ENCODE measurements around the gene PTH2R.
"Not testable (repeated sequence)": the region's sequence is repeated elsewhere in the genome, so short reads cannot be mapped to it uniquely, and the experiment has no call there.

PTH2R gene

GRCh38 chr2:208515099-208515498, 108.5 kb downstream of the PTH2R start:
- Histone ChIP-seq H3K4me2 (ENCODE audit: insufficient read depth, low read length, poor library complexity, severe bottlenecking) (no peak overlapping the region), H3K4me1 (ENCODE audit: control insufficient read depth in 2 of 2, insufficient read depth in 1 of 2, low read depth in 1 of 2, low read length in 2 of 2) (no peaks in the 10 kb centered on the region), H4K91ac (ENCODE audit: low read depth, low read length, poor library complexity) (no peak overlapping the region), H2AFZ (ENCODE audit: low read length) (no peak overlapping the region), H3K4ac (ENCODE audit: low read length) (no peak overlapping the region), H2AK5ac (ENCODE audit: low read depth, low read length) (no peak overlapping the region), H2BK12ac (ENCODE audit: low read length) (no peak overlapping the region), H3K23ac (ENCODE audit: low read depth, low read length, poor library complexity) (no peak overlapping the region), H2BK120ac (ENCODE audit: low read depth, low read length) (no peak overlapping the region), H3K79me1 (ENCODE audit: low read depth, low read length) (no peaks in the 10 kb centered on the region), H3K4me3 (ENCODE audit: low read length in 2 of 2) (peak overlapping the region in 1 of 2 donors; percentile 48), H2BK15ac (ENCODE audit: low read length) (no peak overlapping the region), H3K36me3 (replicated peaks in 1 of 2; ENCODE audit: control insufficient read depth in 2 of 2, insufficient read depth in 2 of 2, low read length in 2 of 2) (no peaks in the 10 kb centered on the region), H3K14ac (ENCODE audit: low read length) (no peak overlapping the region), H3K27ac (replicated peaks; ENCODE audit: low read length) (no peak overlapping the region), H4K8ac (ENCODE audit: low read depth, low read length) (no peak overlapping the region), H3K18ac (ENCODE audit: low read length) (peak overlapping the region; percentile 22), H2BK5ac (ENCODE audit: low read length) (no peak overlapping the region), H3K9me3 (replicated peaks in 1 of 2; ENCODE audit: control insufficient read depth in 2 of 2, insufficient read depth in 1 of 2, low read depth in 1 of 2, low read length in 2 of 2) (peaks cover 0 to 3% of the 10 kb centered on the region in 2 donors), H3K9ac (ENCODE audit: low read depth, low read length, poor library complexity) (no peak overlapping the region), H3K27me3 (ENCODE audit: control insufficient read depth in 3 of 3, insufficient read depth in 3 of 3, low read depth in 1 of 3, low read length in 3 of 3) (no peaks in the 10 kb centered on the region)
- DNase-seq (ENCODE audit: low spot score): no peak
- no CpG with 5 or more reads among the region's 1 CpG for whole genome bisulfite sequencing, 2 donors (ENCODE audit: extremely low coverage in 2 of 2, insufficient read length in 2 of 2, insufficient replicate concordance in 1 of 2)

DNA sequence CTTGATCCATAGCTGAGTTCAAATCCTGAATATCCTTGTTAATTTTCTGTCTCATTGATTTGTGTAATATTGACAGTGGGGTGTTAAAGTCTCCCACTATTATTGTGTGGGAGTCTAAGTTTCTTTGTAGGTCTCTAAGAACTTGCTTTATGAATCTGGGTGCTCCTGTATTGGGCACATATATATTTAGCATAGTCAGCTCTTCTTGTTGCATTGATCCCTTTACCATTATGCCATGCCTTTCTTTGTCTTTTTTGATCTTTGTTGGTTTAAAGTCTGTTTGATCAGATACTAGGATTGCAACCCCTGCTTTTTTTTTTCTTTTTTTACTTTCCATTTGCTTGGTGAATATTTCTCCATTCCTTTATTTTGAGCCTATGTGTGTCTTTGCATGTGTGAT, 116.5 kb downstream of the PTH2R start:
- DNase-seq (ENCODE audit: low spot score); H2BK15ac ChIP-seq (ENCODE audit: low read length); H2BK12ac ChIP-seq (ENCODE audit: low read length); H3K4me1 ChIP-seq (ENCODE audit: control insufficient read depth in 2 of 2, insufficient read depth in 1 of 2, low read depth in 1 of 2, low read length in 2 of 2); H3K4me2 ChIP-seq (ENCODE audit: insufficient read depth, low read length, poor library complexity, severe bottlenecking); H3K36me3 ChIP-seq (replicated peaks in 1 of 2; ENCODE audit: control insufficient read depth in 2 of 2, insufficient read depth in 2 of 2, low read length in 2 of 2); H2BK5ac ChIP-seq (ENCODE audit: low read length); H3K27ac ChIP-seq (replicated peaks; ENCODE audit: low read length); H3K23ac ChIP-seq (ENCODE audit: low read depth, low read length, poor library complexity); H3K79me1 ChIP-seq (ENCODE audit: low read depth, low read length); H2BK120ac ChIP-seq (ENCODE audit: low read depth, low read length); H3K18ac ChIP-seq (ENCODE audit: low read length); H3K4ac ChIP-seq (ENCODE audit: low read length); H3K9ac ChIP-seq (ENCODE audit: low read depth, low read length, poor library complexity); H2AFZ ChIP-seq (ENCODE audit: low read length); H3K14ac ChIP-seq (ENCODE audit: low read length); H3K4me3 ChIP-seq (ENCODE audit: low read length in 2 of 2); H4K8ac ChIP-seq (ENCODE audit: low read depth, low read length); H2AK5ac ChIP-seq (ENCODE audit: low read depth, low read length); H4K91ac ChIP-seq (ENCODE audit: low read depth, low read length, poor library complexity); H3K27me3 ChIP-seq (ENCODE audit: control insufficient read depth in 3 of 3, insufficient read depth in 3 of 3, low read depth in 1 of 3, low read length in 3 of 3); H3K9me3 ChIP-seq (replicated peaks in 1 of 2; ENCODE audit: control insufficient read depth in 2 of 2, insufficient read depth in 1 of 2, low read depth in 1 of 2, low read length in 2 of 2): not testable (repeated sequence)

GRCh38 chr2:208525165-208525564, 118.6 kb downstream of the PTH2R start:
- not testable (repeated sequence) for H3K27ac ChIP-seq (replicated peaks; ENCODE audit: low read length); H3K4me1 ChIP-seq (ENCODE audit: control insufficient read depth in 2 of 2, insufficient read depth in 1 of 2, low read depth in 1 of 2, low read length in 2 of 2); H2AK5ac ChIP-seq (ENCODE audit: low read depth, low read length); H3K14ac ChIP-seq (ENCODE audit: low read length); H3K9ac ChIP-seq (ENCODE audit: low read depth, low read length, poor library complexity); H4K8ac ChIP-seq (ENCODE audit: low read depth, low read length); H3K4me3 ChIP-seq (ENCODE audit: low read length in 2 of 2); H4K91ac ChIP-seq (ENCODE audit: low read depth, low read length, poor library complexity); H3K9me3 ChIP-seq (replicated peaks in 1 of 2; ENCODE audit: control insufficient read depth in 2 of 2, insufficient read depth in 1 of 2, low read depth in 1 of 2, low read length in 2 of 2); H2BK15ac ChIP-seq (ENCODE audit: low read length); H2BK120ac ChIP-seq (ENCODE audit: low read depth, low read length); DNase-seq (ENCODE audit: low spot score); H3K36me3 ChIP-seq (replicated peaks in 1 of 2; ENCODE audit: control insufficient read depth in 2 of 2, insufficient read depth in 2 of 2, low read length in 2 of 2); H2AFZ ChIP-seq (ENCODE audit: low read length); H2BK5ac ChIP-seq (ENCODE audit: low read length); H3K23ac ChIP-seq (ENCODE audit: low read depth, low read length, poor library complexity); H3K27me3 ChIP-seq (ENCODE audit: control insufficient read depth in 3 of 3, insufficient read depth in 3 of 3, low read depth in 1 of 3, low read length in 3 of 3); H3K18ac ChIP-seq (ENCODE audit: low read length); H2BK12ac ChIP-seq (ENCODE audit: low read length); H3K4me2 ChIP-seq (ENCODE audit: insufficient read depth, low read length, poor library complexity, severe bottlenecking); H3K79me1 ChIP-seq (ENCODE audit: low read depth, low read length); H3K4ac ChIP-seq (ENCODE audit: low read length)
- WGBS, 2 donors (ENCODE audit: extremely low coverage in 2 of 2, insufficient read length in 2 of 2, insufficient replicate concordance in 1 of 2): no CpG with 5 or more reads among the region's 6 CpGs

- Histone ChIP-seq H4K8ac (ENCODE audit: low read depth, low read length) (no peak overlapping the region), H4K91ac (ENCODE audit: low read depth, low read length, poor library complexity) (no peak overlapping the region), H2AK5ac (ENCODE audit: low read depth, low read length) (no peak overlapping the region), H3K4ac (ENCODE audit: low read length) (no peak overlapping the region), H3K4me3 (ENCODE audit: low read length in 2 of 2) (peak overlapping the region in 1 of 2 donors; percentile 32), H3K14ac (ENCODE audit: low read length) (no peak overlapping the region), H3K79me1 (ENCODE audit: low read depth, low read length) (no peaks in the 10 kb centered on the region), H2BK120ac (ENCODE audit: low read depth, low read length) (no peak overlapping the region), H3K18ac (ENCODE audit: low read length) (no peak overlapping the region), H3K23ac (ENCODE audit: low read depth, low read length, poor library complexity) (no peak overlapping the region), H3K4me1 (ENCODE audit: control insufficient read depth in 2 of 2, insufficient read depth in 1 of 2, low read depth in 1 of 2, low read length in 2 of 2) (no peaks in the 10 kb centered on the region), H2BK15ac (ENCODE audit: low read length) (no peak overlapping the region), H3K27ac (replicated peaks; ENCODE audit: low read length) (no peak overlapping the region), H3K4me2 (ENCODE audit: insufficient read depth, low read length, poor library complexity, severe bottlenecking) (no peak overlapping the region), H3K36me3 (replicated peaks in 1 of 2; ENCODE audit: control insufficient read depth in 2 of 2, insufficient read depth in 2 of 2, low read length in 2 of 2) (no peaks in the 10 kb centered on the region), H3K9ac (ENCODE audit: low read depth, low read length, poor library complexity) (no peak overlapping the region), H3K9me3 (replicated peaks in 1 of 2; ENCODE audit: control insufficient read depth in 2 of 2, insufficient read depth in 1 of 2, low read depth in 1 of 2, low read length in 2 of 2) (peaks cover 0 to 3% of the 10 kb centered on the region in 2 donors), H2BK12ac (ENCODE audit: low read length) (no peak overlapping the region), H2AFZ (ENCODE audit: low read length) (no peak overlapping the region), H3K27me3 (ENCODE audit: control insufficient read depth in 3 of 3, insufficient read depth in 3 of 3, low read depth in 1 of 3, low read length in 3 of 3) (no peaks in the 10 kb centered on the region), H2BK5ac (ENCODE audit: low read length) (no peak overlapping the region)
- DNase-seq (ENCODE audit: low spot score): no peak
- no CpG with 5 or more reads among the region's 5 CpGs for WGBS, 2 donors (ENCODE audit: extremely low coverage in 2 of 2, insufficient read length in 2 of 2, insufficient replicate concordance in 1 of 2)
Observed at GRCh38 chr2:208529796-208530195, 123.2 kb downstream of the PTH2R start.
